ENCODE data around the gene HNRNPUL1. TPM values are rescaled to one million over a fixed set of nuclear protein-coding genes. Genes with fewer than 3 reads are reported as not detected.

HNRNPUL1 gene
- total RNA-seq, 1 experiment from 2014 or later, result 201 TPM

- no TSS peak for BruUV-seq (replicated peaks)
Observed at GRCh38 chr19:41320185-41320518, 56.0 kb downstream of the HNRNPUL1 start.

GRCh38 chr19:41320568-41320967 is 56.4 kb downstream of the HNRNPUL1 start:
- Histone ChIP-seq H3K4me1 (ENCODE audit: control insufficient read depth in 1 of 2, insufficient read depth in 2 of 2, low read length in 2 of 2) (peaks cover 0 to 15% of the 10 kb centered on the region in 2 experiments; a peak in 3 of 4 replicates), H2AFZ (ENCODE audit: low read depth, low read length, poor library complexity, severe bottlenecking) (no peak overlapping the region), H3K27me3 (ENCODE audit: insufficient read depth, low read length) (no peaks in the 10 kb centered on the region), H3K4me2 (ENCODE audit: low read length) (no peak overlapping the region), H3K79me2 (ENCODE audit: insufficient read depth, low read length) (no peaks in the 10 kb centered on the region), H3K27ac (ENCODE audit: low read depth, low read length) (no peak overlapping the region), H4K20me1 (ENCODE audit: insufficient read depth) (no peaks in the 10 kb centered on the region), H3K9me2 (ENCODE audit: insufficient read depth) (no peaks in the 10 kb centered on the region), H3K4me3 (replicated peaks in 1 of 2; ENCODE audit: low read depth in 1 of 2, low read length in 2 of 2) (no peak overlapping the region), H3K9ac (ENCODE audit: low read length) (no peak overlapping the region), H3K9me3 (ENCODE audit: control insufficient read depth in 1 of 2, insufficient read depth in 1 of 2, low read depth in 1 of 2, low read length in 2 of 2) (no peaks in the 10 kb centered on the region), H3K36me3 (ENCODE audit: control insufficient read depth in 1 of 2, insufficient read depth in 2 of 2, low read length in 2 of 2) (peaks cover 5 to 25% of the 10 kb centered on the region in 2 experiments; a peak in 3 of 4 replicates)
- intact Hi-C loops (cut with micrococcal nuclease), result loop anchor here (5.0 kb wide), 1 partner anchor 252 kb away; no protein-coding TSS in a partner anchor
- ChIA-PET RAD21 (ENCODE audit: low non-redundant PET in 1 of 2, low total read pairs in 2 of 2, uncharacterized antibody in 2 of 2, unreplicated experiment in 2 of 2) (no interaction called here), POLR2A (no interaction called here), CTCF (interaction anchor here (2.3 kb wide), 1 partner anchor 250 kb away, joined by 13 read pairs; no protein-coding TSS in a partner anchor)
- no peak for DNase-seq (ENCODE audit: low read depth, low spot score)
- BruUV-seq (replicated peaks), result no TSS peak
- no peak for ATAC-seq
- TF ChIP-seq EZH2phosphoT487 (IDR thresholded peaks at IDR 0.05; ENCODE audit: borderline replicate concordance) (no peak), EZH2 (IDR thresholded peaks at IDR 0.05) (no peak), POLR2AphosphoS5 (IDR thresholded peaks at IDR 0.05; ENCODE audit: low read depth, low read length) (no peak), YY1 (IDR thresholded peaks at IDR 0.05; ENCODE audit: extremely low read depth, insufficient replicate concordance, low read depth, low read length) (no peak), TCF7L2 (IDR thresholded peaks at IDR 0.05; ENCODE audit: borderline replicate concordance, extremely low read depth, insufficient read depth, insufficient read length) (no peak), SP1 (IDR thresholded peaks at IDR 0.05; ENCODE audit: low read depth) (no peak), POLR2A (IDR thresholded peaks at IDR 0.05; ENCODE audit: borderline replicate concordance, extremely low read depth, insufficient read depth, insufficient read length) (no peak), ELF1 (IDR thresholded peaks at IDR 0.05; ENCODE audit: borderline replicate concordance, low read depth) (no peak), EGR1 (IDR thresholded peaks at IDR 0.05; ENCODE audit: low read depth) (no peak)
- TF ChIP-seq, protein P1, sequence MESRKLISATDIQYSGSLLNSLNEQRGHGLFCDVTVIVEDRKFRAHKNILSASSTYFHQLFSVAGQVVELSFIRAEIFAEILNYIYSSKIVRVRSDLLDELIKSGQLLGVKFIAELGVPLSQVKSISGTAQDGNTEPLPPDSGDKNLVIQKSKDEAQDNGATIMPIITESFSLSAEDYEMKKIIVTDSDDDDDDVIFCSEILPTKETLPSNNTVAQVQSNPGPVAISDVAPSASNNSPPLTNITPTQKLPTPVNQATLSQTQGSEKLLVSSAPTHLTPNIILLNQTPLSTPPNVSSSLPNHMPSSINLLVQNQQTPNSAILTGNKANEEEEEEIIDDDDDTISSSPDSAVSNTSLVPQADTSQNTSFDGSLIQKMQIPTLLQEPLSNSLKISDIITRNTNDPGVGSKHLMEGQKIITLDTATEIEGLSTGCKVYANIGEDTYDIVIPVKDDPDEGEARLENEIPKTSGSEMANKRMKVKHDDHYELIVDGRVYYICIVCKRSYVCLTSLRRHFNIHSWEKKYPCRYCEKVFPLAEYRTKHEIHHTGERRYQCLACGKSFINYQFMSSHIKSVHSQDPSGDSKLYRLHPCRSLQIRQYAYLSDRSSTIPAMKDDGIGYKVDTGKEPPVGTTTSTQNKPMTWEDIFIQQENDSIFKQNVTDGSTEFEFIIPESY (IDR thresholded peaks at IDR 0.05; ENCODE audit: extremely low read depth, insufficient replicate concordance, low read length), result no peak

More at GRCh38 chr19:41320185-41320518, 56.0 kb downstream of the HNRNPUL1 start:
- Histone ChIP-seq H4K20me1 (ENCODE audit: insufficient read depth) (no peaks in the 10 kb centered on the region), H3K9ac (ENCODE audit: low read length) (no peak overlapping the region), H3K27ac (ENCODE audit: low read depth, low read length) (no peak overlapping the region), H3K9me2 (ENCODE audit: insufficient read depth) (no peaks in the 10 kb centered on the region), H3K4me2 (ENCODE audit: low read length) (no peak overlapping the region), H3K9me3 (ENCODE audit: control insufficient read depth in 1 of 2, insufficient read depth in 1 of 2, low read depth in 1 of 2, low read length in 2 of 2) (no peaks in the 10 kb centered on the region), H3K27me3 (ENCODE audit: insufficient read depth, low read length) (no peaks in the 10 kb centered on the region), H3K4me1 (ENCODE audit: control insufficient read depth in 1 of 2, insufficient read depth in 2 of 2, low read length in 2 of 2) (peaks cover 0 to 15% of the 10 kb centered on the region in 2 experiments; a peak in 2 of 4 replicates), H3K36me3 (ENCODE audit: control insufficient read depth in 1 of 2, insufficient read depth in 2 of 2, low read length in 2 of 2) (peaks cover 5 to 25% of the 10 kb centered on the region in 2 experiments; a peak in 3 of 4 replicates), H2AFZ (ENCODE audit: low read depth, low read length, poor library complexity, severe bottlenecking) (no peak overlapping the region), H3K4me3 (replicated peaks in 1 of 2; ENCODE audit: low read depth in 1 of 2, low read length in 2 of 2) (no peak overlapping the region), H3K79me2 (ENCODE audit: insufficient read depth, low read length) (no peaks in the 10 kb centered on the region)
- ChIA-PET CTCF (no interaction called here), RAD21 (ENCODE audit: low non-redundant PET in 1 of 2, low total read pairs in 2 of 2, uncharacterized antibody in 2 of 2, unreplicated experiment in 2 of 2) (no interaction called here), POLR2A (no interaction called here)
- no peak for DNase-seq (ENCODE audit: low read depth, low spot score)
- TF ChIP-seq RAD21 (IDR thresholded peaks at IDR 0.05; ENCODE audit: low read depth) (no peak), YY1 (IDR thresholded peaks at IDR 0.05; ENCODE audit: extremely low read depth, insufficient replicate concordance, low read depth, low read length) (no peak), ATF3 (IDR thresholded peaks at IDR 0.05) (no peak), ELF1 (IDR thresholded peaks at IDR 0.05; ENCODE audit: borderline replicate concordance, low read depth) (no peak), POLR2AphosphoS5 (IDR thresholded peaks at IDR 0.05; ENCODE audit: low read depth, low read length) (no peak)
- TF ChIP-seq, protein P1 (IDR thresholded peaks at IDR 0.05; ENCODE audit: extremely low read depth, insufficient replicate concordance, low read length), result no peak
- intact Hi-C loops (cut with micrococcal nuclease), result loop anchor here (5.0 kb wide), 1 partner anchor 252 kb away; no protein-coding TSS in a partner anchor
- ATAC-seq, result no peak

Data from HCT116 (cell line).